GM23338 (cell line): Measurements from ENCODE around the gene PDE4B. TPM values are rescaled to one million over a fixed set of nuclear protein-coding genes. Genes with fewer than 3 reads are reported as not detected.

ENCODE experiments used
- ATAC-seq: fragments of 200-7000 bp; cut with Tn5 transposase; 3 replicates; pipeline ENCODE4 v1.9.1; 2020
- DNase-seq: peaks from one replicate; pipeline ENCODE4 v3.0.0-alpha.2; 2015; ENCODE audit warnings: low spot score
- H2AFZ ChIP-seq: fragments of 200-600 bp; sonication (generic); 2 replicates; pipeline ENCODE4 v1.8.0; 2016; ENCODE audit warnings: antibody characterized with exemption, mild to moderate bottlenecking, moderate library complexity
- H3F3A ChIP-seq: fragments of 200-600 bp; sonication (generic); replicated peaks from 2 replicates; pipeline ENCODE4 v1.8.0; 2017; ENCODE audit warnings: antibody characterized with exemption, mixed run types, low read depth
- H3K27ac ChIP-seq: fragments of 200-600 bp; sonication (generic); 2 replicates; pipeline ENCODE4 v1.6.1; 2016; ENCODE audit warnings: low read depth
- H3K27me3 ChIP-seq: fragments of 200-600 bp; sonication (generic); 2 replicates; pipeline ENCODE4 v1.8.0; 2016; ENCODE audit warnings: mild to moderate bottlenecking, mixed run types, moderate library complexity; ENCODE audit not compliant: insufficient read depth
- H3K36me3 ChIP-seq: fragments of 200-600 bp; sonication (generic); 2 replicates; pipeline ENCODE4 v1.8.0; 2016; ENCODE audit warnings: mild to moderate bottlenecking; ENCODE audit not compliant: insufficient read depth
- H3K4me1 ChIP-seq: fragments of 200-600 bp; sonication (generic); 2 replicates; pipeline ENCODE4 v1.8.0; 2016; ENCODE audit warnings: mild to moderate bottlenecking, moderate library complexity; ENCODE audit not compliant: insufficient read depth
- H3K4me2 ChIP-seq: fragments of 200-600 bp; sonication (generic); 2 replicates; pipeline ENCODE4 v1.7.1; 2017; ENCODE audit warnings: mixed run types
- H3K4me3 ChIP-seq: fragments of 200-600 bp; sonication (generic); 2 replicates; pipeline ENCODE4 v1.6.1; 2016; ENCODE audit warnings: mixed run types
- H3K79me2 ChIP-seq: fragments of 200-600 bp; sonication (generic); replicated peaks from 2 replicates; pipeline ENCODE4 v1.8.0; 2017; ENCODE audit warnings: mild to moderate bottlenecking; ENCODE audit not compliant: insufficient read depth
- H3K9me2 ChIP-seq: fragments of 200-600 bp; sonication (generic); 2 replicates; pipeline ENCODE4 v1.8.0; 2017; ENCODE audit not compliant: insufficient read depth
- H4K20me1 ChIP-seq: fragments of 200-600 bp; sonication (generic); replicated peaks from 2 replicates; pipeline ENCODE4 v1.8.0; 2017; ENCODE audit warnings: mild to moderate bottlenecking; ENCODE audit not compliant: insufficient read depth
- H3K27ac Mint-ChIP-seq: 2 replicates; pipeline ENCODE4 v1.8.0; 2020; ENCODE audit warnings: inconsistent platforms, mild to moderate bottlenecking, moderate library complexity, mixed read lengths
- H3K27me3 Mint-ChIP-seq: 3 replicates; pipeline ENCODE4 v1.8.0; 2022; ENCODE audit warnings: low read depth, mild to moderate bottlenecking, moderate library complexity, mixed read lengths, inconsistent platforms; ENCODE audit not compliant: insufficient read depth, poor library complexity
- H3K36me3 Mint-ChIP-seq: 3 replicates; pipeline ENCODE4 v1.8.0; 2021; ENCODE audit warnings: low read depth, mild to moderate bottlenecking, inconsistent platforms, moderate library complexity, mixed read lengths
- H3K4me1 Mint-ChIP-seq: 3 replicates; pipeline ENCODE4 v1.8.0; 2020; ENCODE audit warnings: mild to moderate bottlenecking, inconsistent platforms, mixed read lengths
- H3K4me3 Mint-ChIP-seq: 3 replicates; pipeline ENCODE4 v1.8.0; 2021; ENCODE audit warnings: moderate library complexity, mild to moderate bottlenecking, inconsistent platforms, mixed read lengths
- H3K9me3 Mint-ChIP-seq: 3 replicates; pipeline ENCODE4 v1.8.0; 2020; ENCODE audit warnings: moderate library complexity, mild to moderate bottlenecking, inconsistent platforms, mixed read lengths
- CTCF ChIP-seq, 2 experiments: fragments of 200-600 bp in 1 of 2; sonication (generic) in 1 of 2; conservative IDR thresholded peaks; 2 replicates each; pipeline versions ENCODE4 v1.5.1 to v1.6.1; 2016 to 2017; ENCODE audit warnings: antibody characterized with exemption in 2 of 2, low read depth in 2 of 2, mild to moderate bottlenecking in 2 of 2, moderate library complexity in 1 of 2
- EZH2 ChIP-seq: fragments of 200-600 bp; sonication (generic); IDR thresholded peaks from one replicate; pipeline ENCODE4 v1.8.0; 2017; ENCODE audit warnings: antibody characterized with exemption, mild to moderate bottlenecking, low read depth; ENCODE audit not compliant: unreplicated experiment
- EZH2phosphoT487 ChIP-seq: fragments of 200-600 bp; sonication (generic); IDR thresholded peaks from one replicate; pipeline ENCODE4 v1.8.1; 2018; ENCODE audit warnings: antibody characterized with exemption; ENCODE audit not compliant: unreplicated experiment
- JUNB ChIP-seq: IDR thresholded peaks from one replicate; pipeline ENCODE4 v1.6.1; 2016; ENCODE audit warnings: antibody characterized with exemption; ENCODE audit not compliant: unreplicated experiment
- STAT1 ChIP-seq: IDR thresholded peaks from one replicate; pipeline ENCODE4 v1.6.1; 2016; ENCODE audit warnings: antibody characterized with exemption; ENCODE audit not compliant: unreplicated experiment
- ZNF114 ChIP-seq: fragments of 250-450 bp; sonication (Bioruptor Pico); IDR thresholded peaks from 2 replicates; pipeline ENCODE4 v1.5.0; 2020; ENCODE audit warnings: mild to moderate bottlenecking, moderate library complexity
- ZNF331 ChIP-seq: fragments of 250-450 bp; sonication (Bioruptor Pico); IDR thresholded peaks from 2 replicates; pipeline ENCODE4 v1.5.0; 2020; ENCODE audit warnings: low read depth, mild to moderate bottlenecking, moderate library complexity
- polyA plus RNA-seq: library from polyadenylated mRNA; unstranded; fragments of >200 nt; fragmentation: Nextera tagmentation; extraction: Ambion mirVana; gene quantifications from 2 replicates; pipeline ENCODE4 v1.2.1, GENCODE V29; 2016
- total RNA-seq: library from RNA; depleted of rRNA; stranded (reverse); fragments of >200 nt; shearing (Covaris generic); gene quantifications from 2 replicates; pipeline ENCODE4 v1.2.3, GENCODE V29; 2014
- TF ChIP-seq, protein P1 (sequence below): IDR thresholded peaks from 2 replicates; pipeline ENCODE4 v1.6.1; 2016; ENCODE audit warnings: antibody characterized with exemption
- TF ChIP-seq, protein P2 (sequence below): IDR thresholded peaks from one replicate; pipeline ENCODE4 v1.6.1; 2018; ENCODE audit warnings: antibody characterized with exemption; ENCODE audit not compliant: unreplicated experiment
- TF ChIP-seq, protein P3 (sequence below): fragments of 250-450 bp; sonication (Bioruptor Pico); IDR thresholded peaks from 2 replicates; pipeline ENCODE4 v1.5.0; 2020; ENCODE audit warnings: mild to moderate bottlenecking, moderate library complexity

PDE4B gene
- total and polyA plus RNA-seq, 2 experiments from 2014 or later, result 14.0 to 25.6 TPM

DNA sequence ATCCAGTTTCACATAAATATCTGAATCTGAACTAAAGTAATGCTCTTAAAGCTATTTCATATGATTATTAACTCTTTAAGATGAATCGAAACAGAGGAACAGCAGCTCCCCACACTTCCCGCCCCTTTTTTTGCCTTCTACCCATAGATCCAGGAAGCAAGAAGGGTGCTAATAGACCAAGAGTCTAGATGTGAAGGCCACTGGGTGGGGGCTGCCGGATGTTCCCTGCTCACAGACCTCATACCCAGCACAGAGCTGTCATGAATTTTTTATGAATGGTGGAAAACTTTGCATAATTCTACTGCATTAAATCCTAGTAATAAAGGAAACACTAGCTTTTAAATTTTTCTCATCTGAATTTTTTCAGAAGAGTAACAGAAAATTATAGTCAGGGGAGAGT, 457.4 kb downstream of the PDE4B start:
- Mint-ChIP-seq H3K4me3 (no peak overlapping the region), H3K4me1 (peaks cover 18% of the 10 kb centered on the region), H3K36me3 (no peaks in the 10 kb centered on the region), H3K27ac (no peak overlapping the region), H3K27me3 (peaks cover 4% of the 10 kb centered on the region), H3K9me3 (no peaks in the 10 kb centered on the region)
- Histone ChIP-seq H3K36me3 (no peaks in the 10 kb centered on the region), H4K20me1 (no peaks in the 10 kb centered on the region), H3K27ac (no peak overlapping the region), H3K9me2 (no peaks in the 10 kb centered on the region), H3K4me1 (peaks cover 12% of the 10 kb centered on the region), H3K4me3 (no peak overlapping the region), H3K27me3 (no peaks in the 10 kb centered on the region), H3K79me2 (no peaks in the 10 kb centered on the region), H3K4me2 (no peak overlapping the region), H2AFZ (no peak overlapping the region), H3F3A (no peaks in the 10 kb centered on the region)
- ATAC-seq, result no peak
- no peak for TF ChIP-seq STAT1
- TF ChIP-seq ZNF114, result no peak
- TF ChIP-seq, protein P1, sequence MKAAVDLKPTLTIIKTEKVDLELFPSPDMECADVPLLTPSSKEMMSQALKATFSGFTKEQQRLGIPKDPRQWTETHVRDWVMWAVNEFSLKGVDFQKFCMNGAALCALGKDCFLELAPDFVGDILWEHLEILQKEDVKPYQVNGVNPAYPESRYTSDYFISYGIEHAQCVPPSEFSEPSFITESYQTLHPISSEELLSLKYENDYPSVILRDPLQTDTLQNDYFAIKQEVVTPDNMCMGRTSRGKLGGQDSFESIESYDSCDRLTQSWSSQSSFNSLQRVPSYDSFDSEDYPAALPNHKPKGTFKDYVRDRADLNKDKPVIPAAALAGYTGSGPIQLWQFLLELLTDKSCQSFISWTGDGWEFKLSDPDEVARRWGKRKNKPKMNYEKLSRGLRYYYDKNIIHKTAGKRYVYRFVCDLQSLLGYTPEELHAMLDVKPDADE, result no peak
- TF ChIP-seq JUNB, result no peak
- TF ChIP-seq ZNF331, result no peak
- TF ChIP-seq, protein P2, sequence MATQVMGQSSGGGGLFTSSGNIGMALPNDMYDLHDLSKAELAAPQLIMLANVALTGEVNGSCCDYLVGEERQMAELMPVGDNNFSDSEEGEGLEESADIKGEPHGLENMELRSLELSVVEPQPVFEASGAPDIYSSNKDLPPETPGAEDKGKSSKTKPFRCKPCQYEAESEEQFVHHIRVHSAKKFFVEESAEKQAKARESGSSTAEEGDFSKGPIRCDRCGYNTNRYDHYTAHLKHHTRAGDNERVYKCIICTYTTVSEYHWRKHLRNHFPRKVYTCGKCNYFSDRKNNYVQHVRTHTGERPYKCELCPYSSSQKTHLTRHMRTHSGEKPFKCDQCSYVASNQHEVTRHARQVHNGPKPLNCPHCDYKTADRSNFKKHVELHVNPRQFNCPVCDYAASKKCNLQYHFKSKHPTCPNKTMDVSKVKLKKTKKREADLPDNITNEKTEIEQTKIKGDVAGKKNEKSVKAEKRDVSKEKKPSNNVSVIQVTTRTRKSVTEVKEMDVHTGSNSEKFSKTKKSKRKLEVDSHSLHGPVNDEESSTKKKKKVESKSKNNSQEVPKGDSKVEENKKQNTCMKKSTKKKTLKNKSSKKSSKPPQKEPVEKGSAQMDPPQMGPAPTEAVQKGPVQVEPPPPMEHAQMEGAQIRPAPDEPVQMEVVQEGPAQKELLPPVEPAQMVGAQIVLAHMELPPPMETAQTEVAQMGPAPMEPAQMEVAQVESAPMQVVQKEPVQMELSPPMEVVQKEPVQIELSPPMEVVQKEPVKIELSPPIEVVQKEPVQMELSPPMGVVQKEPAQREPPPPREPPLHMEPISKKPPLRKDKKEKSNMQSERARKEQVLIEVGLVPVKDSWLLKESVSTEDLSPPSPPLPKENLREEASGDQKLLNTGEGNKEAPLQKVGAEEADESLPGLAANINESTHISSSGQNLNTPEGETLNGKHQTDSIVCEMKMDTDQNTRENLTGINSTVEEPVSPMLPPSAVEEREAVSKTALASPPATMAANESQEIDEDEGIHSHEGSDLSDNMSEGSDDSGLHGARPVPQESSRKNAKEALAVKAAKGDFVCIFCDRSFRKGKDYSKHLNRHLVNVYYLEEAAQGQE, result no peak
- no peak for TF ChIP-seq EZH2phosphoT487
- TF ChIP-seq CTCF (conservative IDR thresholded peaks at IDR 0.05; ENCODE audit: low read depth in 2 of 2), result no peak
- TF ChIP-seq, protein P3, sequence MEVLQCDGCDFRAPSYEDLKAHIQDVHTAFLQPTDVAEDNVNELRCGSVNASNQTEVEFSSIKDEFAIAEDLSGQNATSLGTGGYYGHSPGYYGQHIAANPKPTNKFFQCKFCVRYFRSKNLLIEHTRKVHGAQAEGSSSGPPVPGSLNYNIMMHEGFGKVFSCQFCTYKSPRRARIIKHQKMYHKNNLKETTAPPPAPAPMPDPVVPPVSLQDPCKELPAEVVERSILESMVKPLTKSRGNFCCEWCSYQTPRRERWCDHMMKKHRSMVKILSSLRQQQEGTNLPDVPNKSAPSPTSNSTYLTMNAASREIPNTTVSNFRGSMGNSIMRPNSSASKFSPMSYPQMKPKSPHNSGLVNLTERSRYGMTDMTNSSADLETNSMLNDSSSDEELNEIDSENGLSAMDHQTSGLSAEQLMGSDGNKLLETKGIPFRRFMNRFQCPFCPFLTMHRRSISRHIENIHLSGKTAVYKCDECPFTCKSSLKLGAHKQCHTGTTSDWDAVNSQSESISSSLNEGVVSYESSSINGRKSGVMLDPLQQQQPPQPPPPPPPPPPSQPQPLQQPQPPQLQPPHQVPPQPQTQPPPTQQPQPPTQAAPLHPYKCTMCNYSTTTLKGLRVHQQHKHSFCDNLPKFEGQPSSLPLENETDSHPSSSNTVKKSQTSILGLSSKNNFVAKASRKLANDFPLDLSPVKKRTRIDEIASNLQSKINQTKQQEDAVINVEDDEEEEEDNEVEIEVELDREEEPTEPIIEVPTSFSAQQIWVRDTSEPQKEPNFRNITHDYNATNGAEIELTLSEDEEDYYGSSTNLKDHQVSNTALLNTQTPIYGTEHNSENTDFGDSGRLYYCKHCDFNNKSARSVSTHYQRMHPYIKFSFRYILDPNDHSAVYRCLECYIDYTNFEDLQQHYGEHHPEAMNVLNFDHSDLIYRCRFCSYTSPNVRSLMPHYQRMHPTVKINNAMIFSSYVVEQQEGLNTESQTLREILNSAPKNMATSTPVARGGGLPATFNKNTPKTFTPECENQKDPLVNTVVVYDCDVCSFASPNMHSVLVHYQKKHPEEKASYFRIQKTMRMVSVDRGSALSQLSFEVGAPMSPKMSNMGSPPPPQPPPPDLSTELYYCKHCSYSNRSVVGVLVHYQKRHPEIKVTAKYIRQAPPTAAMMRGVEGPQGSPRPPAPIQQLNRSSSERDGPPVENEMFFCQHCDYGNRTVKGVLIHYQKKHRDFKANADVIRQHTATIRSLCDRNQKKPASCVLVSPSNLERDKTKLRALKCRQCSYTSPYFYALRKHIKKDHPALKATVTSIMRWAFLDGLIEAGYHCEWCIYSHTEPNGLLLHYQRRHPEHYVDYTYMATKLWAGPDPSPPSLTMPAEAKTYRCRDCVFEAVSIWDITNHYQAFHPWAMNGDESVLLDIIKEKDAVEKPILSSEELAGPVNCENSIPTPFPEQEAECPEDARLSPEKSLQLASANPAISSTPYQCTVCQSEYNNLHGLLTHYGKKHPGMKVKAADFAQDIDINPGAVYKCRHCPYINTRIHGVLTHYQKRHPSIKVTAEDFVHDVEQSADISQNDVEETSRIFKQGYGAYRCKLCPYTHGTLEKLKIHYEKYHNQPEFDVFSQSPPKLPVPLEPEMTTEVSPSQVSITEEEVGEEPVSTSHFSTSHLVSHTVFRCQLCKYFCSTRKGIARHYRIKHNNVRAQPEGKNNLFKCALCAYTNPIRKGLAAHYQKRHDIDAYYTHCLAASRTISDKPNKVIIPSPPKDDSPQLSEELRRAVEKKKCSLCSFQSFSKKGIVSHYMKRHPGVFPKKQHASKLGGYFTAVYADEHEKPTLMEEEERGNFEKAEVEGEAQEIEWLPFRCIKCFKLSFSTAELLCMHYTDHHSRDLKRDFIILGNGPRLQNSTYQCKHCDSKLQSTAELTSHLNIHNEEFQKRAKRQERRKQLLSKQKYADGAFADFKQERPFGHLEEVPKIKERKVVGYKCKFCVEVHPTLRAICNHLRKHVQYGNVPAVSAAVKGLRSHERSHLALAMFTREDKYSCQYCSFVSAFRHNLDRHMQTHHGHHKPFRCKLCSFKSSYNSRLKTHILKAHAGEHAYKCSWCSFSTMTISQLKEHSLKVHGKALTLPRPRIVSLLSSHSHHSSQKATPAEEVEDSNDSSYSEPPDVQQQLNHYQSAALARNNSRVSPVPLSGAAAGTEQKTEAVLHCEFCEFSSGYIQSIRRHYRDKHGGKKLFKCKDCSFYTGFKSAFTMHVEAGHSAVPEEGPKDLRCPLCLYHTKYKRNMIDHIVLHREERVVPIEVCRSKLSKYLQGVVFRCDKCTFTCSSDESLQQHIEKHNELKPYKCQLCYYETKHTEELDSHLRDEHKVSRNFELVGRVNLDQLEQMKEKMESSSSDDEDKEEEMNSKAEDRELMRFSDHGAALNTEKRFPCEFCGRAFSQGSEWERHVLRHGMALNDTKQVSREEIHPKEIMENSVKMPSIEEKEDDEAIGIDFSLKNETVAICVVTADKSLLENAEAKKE (CRISPR knock-in tag), result no peak
- TF ChIP-seq EZH2, result no peak
- DNase-seq, result no peak
